ENCODE measurements around the gene LRRFIP2. TPM values are rescaled to one million over a fixed set of nuclear protein-coding genes. Genes with fewer than 3 reads are reported as not detected.
A peak's percentile ranks its signal among the peaks of the same experiment; 100 is the strongest.

The LRRFIP2 gene
- total and polyA plus RNA-seq, 2 donors (not counting 1 experiment from before 2014, with no cell fraction given) = 83.7 to 149 TPM

- Histone ChIP-seq H4K20me1 (ENCODE audit: control insufficient read depth, extremely low read depth, insufficient read depth, low read length) (no peaks in the 10 kb centered on the region), H3K9ac (ENCODE audit: insufficient read depth, low read length) (no peak overlapping the region), H3K36me3 (ENCODE audit: control insufficient read depth, insufficient read depth, low read length) (no peaks in the 10 kb centered on the region), H3K79me2 (ENCODE audit: control insufficient read depth, insufficient read depth, low read length) (no peaks in the 10 kb centered on the region), H3K9me3 (ENCODE audit: control insufficient read depth, insufficient read depth, low read depth, low read length) (no peaks in the 10 kb centered on the region), H3K4me1 (ENCODE audit: control insufficient read depth, extremely low read depth, insufficient read depth, low read length) (peaks cover 16% of the 10 kb centered on the region), H3K27me3 (ENCODE audit: control insufficient read depth, insufficient read depth, low read length) (no peaks in the 10 kb centered on the region), H2AFZ (ENCODE audit: low read length) (no peak overlapping the region), H3K4me2 (ENCODE audit: extremely low read depth, insufficient read depth, low read length) (no peak overlapping the region), H3K4me3 (replicated peaks in 1 of 4; ENCODE audit: control extremely low read depth in 1 of 4, insufficient read depth in 1 of 4, low read depth in 3 of 4, low read length in 4 of 4) (no peak overlapping the region), H3K27ac (ENCODE audit: insufficient read depth, low read length) (peak overlapping the region; percentile 66)
- TF ChIP-seq CTCF (conservative IDR thresholded peaks at IDR 0.05 in 1 of 2, IDR thresholded peaks at IDR 0.05 in 1 of 2; ENCODE audit: low read depth in 1 of 2, low read length in 2 of 2) = no peak
- TF ChIP-seq EZH2 (IDR thresholded peaks at IDR 0.05; ENCODE audit: low read length, missing control alignments) = no peak
- peak in 1 of 2 donors; percentile 80 for DNase-seq (ENCODE audit: low read depth in 2 of 2)
These were observed 24.6 kb upstream of the LRRFIP2 start for GRCh38 chr3:37198996-37199395.

GRCh38 chr3:37198547-37198946 lies 24.2 kb upstream of the LRRFIP2 start:
- TF ChIP-seq EZH2 (IDR thresholded peaks at IDR 0.05; ENCODE audit: low read length, missing control alignments) (no peak), CTCF (conservative IDR thresholded peaks at IDR 0.05 in 1 of 2, IDR thresholded peaks at IDR 0.05 in 1 of 2; ENCODE audit: low read depth in 1 of 2, low read length in 2 of 2) (no peak)
- Histone ChIP-seq H4K20me1 (ENCODE audit: control insufficient read depth, extremely low read depth, insufficient read depth, low read length) (no peaks in the 10 kb centered on the region), H2AFZ (ENCODE audit: low read length) (no peak overlapping the region), H3K27ac (ENCODE audit: insufficient read depth, low read length) (peak overlapping the region; percentile 66), H3K4me2 (ENCODE audit: extremely low read depth, insufficient read depth, low read length) (no peak overlapping the region), H3K9ac (ENCODE audit: insufficient read depth, low read length) (no peak overlapping the region), H3K79me2 (ENCODE audit: control insufficient read depth, insufficient read depth, low read length) (no peaks in the 10 kb centered on the region), H3K27me3 (ENCODE audit: control insufficient read depth, insufficient read depth, low read length) (no peaks in the 10 kb centered on the region), H3K9me3 (ENCODE audit: control insufficient read depth, insufficient read depth, low read depth, low read length) (no peaks in the 10 kb centered on the region), H3K36me3 (ENCODE audit: control insufficient read depth, insufficient read depth, low read length) (no peaks in the 10 kb centered on the region), H3K4me3 (replicated peaks in 1 of 4; ENCODE audit: control extremely low read depth in 1 of 4, insufficient read depth in 1 of 4, low read depth in 3 of 4, low read length in 4 of 4) (no peak overlapping the region), H3K4me1 (ENCODE audit: control insufficient read depth, extremely low read depth, insufficient read depth, low read length) (peaks cover 16% of the 10 kb centered on the region)
- DNase-seq (ENCODE audit: low read depth in 2 of 2) = no peak

GRCh38 chr3:37197810-37198371 lies 23.5 kb upstream of the LRRFIP2 start:
- no peak for TF ChIP-seq EZH2 (IDR thresholded peaks at IDR 0.05; ENCODE audit: low read length, missing control alignments)
- TF ChIP-seq CTCF (conservative IDR thresholded peaks at IDR 0.05 in 1 of 2, IDR thresholded peaks at IDR 0.05 in 1 of 2; ENCODE audit: low read depth in 1 of 2, low read length in 2 of 2) = no peak
- Histone ChIP-seq H3K27me3 (ENCODE audit: control insufficient read depth, insufficient read depth, low read length) (no peaks in the 10 kb centered on the region), H3K79me2 (ENCODE audit: control insufficient read depth, insufficient read depth, low read length) (no peaks in the 10 kb centered on the region), H3K4me3 (replicated peaks in 1 of 4; ENCODE audit: control extremely low read depth in 1 of 4, insufficient read depth in 1 of 4, low read depth in 3 of 4, low read length in 4 of 4) (no peak overlapping the region), H3K4me2 (ENCODE audit: extremely low read depth, insufficient read depth, low read length) (no peak overlapping the region), H3K36me3 (ENCODE audit: control insufficient read depth, insufficient read depth, low read length) (no peaks in the 10 kb centered on the region), H4K20me1 (ENCODE audit: control insufficient read depth, extremely low read depth, insufficient read depth, low read length) (no peaks in the 10 kb centered on the region), H3K27ac (ENCODE audit: insufficient read depth, low read length) (peak overlapping the region; percentile 30), H3K4me1 (ENCODE audit: control insufficient read depth, extremely low read depth, insufficient read depth, low read length) (peaks cover 16% of the 10 kb centered on the region), H2AFZ (ENCODE audit: low read length) (no peak overlapping the region), H3K9ac (ENCODE audit: insufficient read depth, low read length) (no peak overlapping the region), H3K9me3 (ENCODE audit: control insufficient read depth, insufficient read depth, low read depth, low read length) (no peaks in the 10 kb centered on the region)
- DNase-seq (ENCODE audit: low read depth in 2 of 2) = peak; percentile 17 to 81

Measured in fibroblast of lung (primary cell).